HG02759 (cell line): Measurements from ENCODE around the gene TMEFF2.
A peak's percentile ranks its signal among the peaks of the same experiment; 100 is the strongest.

Experiments
- ATAC-seq: cut with Tn5 transposase; IDR thresholded peaks from one replicate; pipeline ENCODE4 v1.9.1; 2021; ENCODE audit warnings: mild to moderate bottlenecking, moderate library complexity; ENCODE audit not compliant: unreplicated experiment

Gene TMEFF2, protein sequence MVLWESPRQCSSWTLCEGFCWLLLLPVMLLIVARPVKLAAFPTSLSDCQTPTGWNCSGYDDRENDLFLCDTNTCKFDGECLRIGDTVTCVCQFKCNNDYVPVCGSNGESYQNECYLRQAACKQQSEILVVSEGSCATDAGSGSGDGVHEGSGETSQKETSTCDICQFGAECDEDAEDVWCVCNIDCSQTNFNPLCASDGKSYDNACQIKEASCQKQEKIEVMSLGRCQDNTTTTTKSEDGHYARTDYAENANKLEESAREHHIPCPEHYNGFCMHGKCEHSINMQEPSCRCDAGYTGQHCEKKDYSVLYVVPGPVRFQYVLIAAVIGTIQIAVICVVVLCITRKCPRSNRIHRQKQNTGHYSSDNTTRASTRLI

DNA sequence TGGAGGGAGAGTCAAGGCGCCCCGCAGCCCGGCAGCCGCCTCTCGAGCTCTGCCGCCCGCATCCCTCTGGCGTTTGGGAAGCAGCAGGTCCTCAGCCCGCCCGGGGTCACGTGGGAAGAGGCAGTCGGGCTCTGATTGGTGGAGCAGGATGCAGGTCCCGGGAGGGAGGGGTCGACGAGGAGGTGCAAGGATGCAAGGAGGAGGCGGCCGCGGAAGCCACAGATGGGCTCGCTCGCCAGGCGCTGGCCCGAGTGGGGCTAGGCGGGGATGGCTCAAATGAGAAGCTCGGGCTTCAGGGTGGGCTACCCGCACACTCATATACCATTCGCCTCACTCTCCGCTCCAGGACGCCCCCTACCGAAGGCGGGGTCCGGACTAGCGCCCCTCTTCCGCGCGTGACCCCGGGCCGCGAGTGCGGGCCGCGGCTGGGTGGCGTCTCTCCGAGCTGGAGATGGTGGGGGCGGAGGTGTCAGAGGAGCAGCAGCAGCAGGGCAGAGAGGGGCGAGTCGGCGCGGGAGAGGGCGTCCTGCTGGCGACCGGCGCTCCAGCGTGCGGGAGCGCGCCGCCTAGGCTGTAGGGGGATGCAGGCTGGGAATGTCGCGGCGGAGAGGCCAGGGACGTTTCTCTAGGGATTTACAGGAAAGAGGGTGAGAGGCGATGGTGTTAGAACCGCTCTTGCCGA lies at the start of gene TMEFF2:
TMEFF2 (minus strand) TSS at position 68 of the 682 bp plus-strand sequence. CDS start 409 bp downstream, outside the sequence.
- peak; percentile 76 for ATAC-seq

DNA sequence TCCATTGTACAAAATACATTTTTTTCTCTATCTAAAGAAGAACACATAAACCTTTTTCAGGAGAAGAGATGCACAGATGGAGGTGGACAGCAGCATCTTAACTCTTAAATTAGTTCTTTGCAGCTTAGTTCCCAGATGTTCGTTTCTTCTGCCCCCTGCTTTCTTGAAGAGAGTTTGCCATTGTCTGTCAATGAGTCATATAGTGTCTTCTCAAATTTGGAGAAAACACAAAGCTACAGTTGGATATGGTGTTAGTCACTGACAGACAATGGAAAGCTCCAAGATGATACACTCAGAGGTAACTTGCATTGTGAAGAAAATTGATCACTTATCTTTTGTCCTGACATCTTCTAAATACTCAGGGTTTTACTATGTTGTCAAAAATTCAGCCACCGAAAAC lies 48.8 kb upstream of the TMEFF2 start:
- no peak for ATAC-seq

DNA sequence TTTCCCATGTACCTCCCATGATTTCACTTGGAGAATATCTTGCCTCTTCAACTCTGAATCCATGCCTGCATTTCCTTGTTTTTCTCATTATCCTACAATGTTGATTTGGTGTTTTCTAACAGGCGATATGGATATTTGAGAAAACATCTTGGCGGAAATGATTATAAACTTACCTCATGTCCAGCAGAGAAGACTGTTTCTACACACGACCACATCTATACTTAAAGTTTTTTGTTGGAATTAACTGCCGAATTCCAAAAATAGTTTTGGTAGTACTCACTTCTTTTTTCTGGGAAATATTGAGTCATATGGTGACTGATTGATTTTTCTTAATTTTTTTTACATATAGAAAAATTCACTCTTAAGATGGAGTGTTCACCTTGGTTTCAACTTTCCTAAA lies 41.4 kb upstream of the TMEFF2 start:
- ATAC-seq = no peak

DNA sequence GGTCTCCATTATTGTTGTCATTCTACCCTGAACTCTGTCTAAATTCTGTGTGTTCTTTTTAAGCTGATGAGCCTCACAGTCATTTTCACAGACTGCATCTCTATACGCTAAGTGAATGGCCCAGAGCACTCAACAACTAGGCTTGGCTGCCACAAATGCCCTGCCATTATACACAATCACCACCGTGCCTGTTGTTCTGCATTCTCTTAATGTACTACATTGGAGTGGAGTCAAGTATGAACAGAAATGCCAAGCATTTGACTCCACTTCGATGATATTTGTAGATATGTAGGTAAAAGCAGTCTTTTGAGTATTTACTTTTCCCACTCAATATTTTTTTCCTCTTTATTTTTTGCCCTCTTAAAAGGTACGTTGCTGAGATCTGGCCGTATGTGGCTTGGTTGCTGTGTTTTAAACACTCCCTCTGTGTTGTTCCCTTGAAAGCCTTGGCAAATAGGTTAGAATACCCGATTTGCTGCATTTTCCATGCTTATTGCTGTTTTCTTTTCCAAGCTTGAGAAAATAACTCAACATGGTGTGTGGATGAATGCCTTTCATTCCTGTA lies 36.2 kb upstream of the TMEFF2 start:
- no peak for ATAC-seq

DNA sequence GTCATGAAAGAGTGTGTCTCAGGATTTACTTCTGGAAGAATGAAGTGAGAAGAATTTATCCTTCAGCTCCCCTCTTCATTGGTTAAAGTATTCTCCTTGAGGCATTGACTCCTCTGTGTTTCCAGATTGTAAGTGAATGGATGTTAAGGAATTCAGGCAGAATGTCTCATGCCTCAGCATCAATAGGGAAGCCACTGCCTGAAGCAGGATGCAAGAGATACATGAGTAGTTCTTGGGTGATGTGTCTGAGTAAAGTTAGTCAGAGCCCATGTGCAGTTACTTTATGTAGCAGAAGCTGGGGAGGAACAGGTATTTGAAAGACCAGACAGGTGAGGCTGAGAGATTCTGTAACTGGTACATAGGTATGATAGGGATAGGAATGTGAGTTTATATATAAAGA lies 34.0 kb upstream of the TMEFF2 start:
- no peak for ATAC-seq

DNA sequence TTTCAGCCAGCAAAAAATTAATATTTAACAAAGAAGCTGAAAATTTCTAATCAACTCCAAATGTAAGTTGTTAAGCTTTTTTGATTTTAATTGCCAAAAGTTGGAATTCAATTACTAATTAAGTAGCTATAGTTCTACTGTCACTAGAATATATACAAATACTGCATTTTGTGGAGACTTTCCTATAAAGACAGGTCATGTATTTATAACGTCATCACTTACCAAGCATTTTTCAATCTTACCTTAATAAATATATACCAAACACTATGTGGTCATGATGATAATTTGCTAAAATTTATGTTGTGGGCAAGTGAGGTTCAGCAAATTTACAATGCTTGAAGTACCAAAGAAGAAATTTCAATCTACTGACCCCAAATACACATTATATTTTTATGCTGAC lies 24.2 kb upstream of the TMEFF2 start:
- no peak for ATAC-seq

DNA sequence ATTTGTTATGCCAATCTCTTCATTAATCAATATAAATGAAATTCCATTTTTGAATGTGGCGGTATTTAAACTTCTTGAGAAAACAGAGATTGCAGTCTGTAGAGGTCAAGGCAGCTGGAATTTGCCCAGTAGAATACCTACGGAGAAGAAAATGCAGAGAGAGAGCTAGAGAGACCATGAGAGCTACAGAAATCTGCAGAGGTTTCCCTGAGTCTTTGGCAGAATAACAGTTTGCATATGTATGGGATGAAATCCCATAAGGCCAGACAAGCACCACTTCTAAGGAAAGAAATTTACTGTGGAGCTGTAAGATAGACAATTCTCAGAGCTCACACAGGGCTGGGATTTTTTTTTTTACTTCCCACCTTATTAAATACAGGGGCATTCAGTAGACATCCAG lies 23.6 kb upstream of the TMEFF2 start:
- no peak for ATAC-seq

DNA sequence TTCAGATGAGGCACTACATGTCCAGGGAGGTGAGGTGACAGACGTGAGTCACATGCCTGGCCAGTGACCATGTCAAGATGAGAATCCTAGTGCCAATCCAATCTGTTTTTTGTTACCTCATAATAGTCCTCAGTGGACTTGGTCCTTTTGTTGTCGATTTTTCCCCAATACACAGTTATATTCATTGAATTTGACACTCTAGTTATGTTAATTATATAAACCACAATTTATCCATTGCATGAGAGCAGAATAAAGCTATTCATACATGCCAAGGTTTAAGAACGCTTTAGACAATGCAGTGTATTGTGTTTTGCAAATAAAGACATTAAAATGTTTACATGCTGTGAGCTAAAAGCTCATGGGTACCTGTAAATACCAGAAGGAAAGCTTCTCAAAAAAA lies 21.6 kb upstream of the TMEFF2 start:
- ATAC-seq = no peak

DNA sequence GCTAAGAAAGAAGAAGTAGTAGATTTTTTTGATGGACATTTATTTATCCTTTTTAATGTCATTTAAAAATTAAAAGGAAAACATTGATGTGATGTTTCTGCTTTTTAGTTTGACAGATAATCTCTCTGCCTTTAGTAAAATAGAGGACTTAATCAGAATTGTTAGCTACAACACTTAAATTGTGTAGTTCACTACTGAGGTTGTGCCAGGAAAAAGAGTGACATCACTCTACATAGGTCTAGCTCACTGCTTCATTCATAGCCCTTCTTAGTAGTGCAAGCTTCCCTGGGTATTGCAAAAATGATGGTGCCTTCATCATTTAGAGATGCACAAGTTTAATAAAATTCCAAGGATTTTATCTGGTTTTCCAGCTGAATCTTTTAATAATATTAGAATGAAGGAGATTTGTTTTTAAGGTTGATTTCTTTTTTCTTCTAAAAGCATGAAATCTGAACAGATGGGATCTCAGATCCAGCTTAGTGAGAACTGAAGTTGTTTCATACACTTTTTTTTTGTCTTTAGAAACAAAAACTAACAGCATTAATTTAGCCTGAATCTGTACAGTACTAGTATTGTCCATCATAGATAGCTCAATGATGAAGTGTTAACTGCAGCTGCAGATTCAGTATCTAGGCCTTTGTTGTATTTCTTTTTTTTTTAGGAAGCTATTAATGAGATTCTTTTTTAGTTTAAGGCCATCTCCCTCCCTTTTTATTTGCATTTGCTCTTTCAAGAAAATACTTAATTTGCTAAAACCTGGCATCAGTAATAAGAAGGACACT lies 20.6 kb upstream of the TMEFF2 start:
- no peak for ATAC-seq

DNA sequence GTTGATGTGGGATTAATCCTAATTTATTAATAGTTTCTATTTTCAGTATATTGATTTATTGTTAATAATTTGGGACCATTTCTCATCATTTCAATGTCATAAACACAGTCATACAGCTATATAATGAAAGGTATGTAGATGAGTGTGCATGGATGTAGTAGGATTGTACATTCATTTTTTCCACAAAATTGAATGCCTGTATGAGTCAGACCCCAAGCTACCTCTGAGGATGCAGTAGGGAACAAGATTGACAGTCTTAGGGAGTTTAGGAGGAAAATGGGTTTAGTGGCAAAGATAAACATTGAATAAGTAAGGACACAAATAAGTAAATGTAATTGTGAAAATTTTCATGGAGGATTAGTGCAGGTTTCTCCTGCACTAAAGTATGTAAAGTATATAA lies 14.1 kb upstream of the TMEFF2 start:
- ATAC-seq = no peak

DNA sequence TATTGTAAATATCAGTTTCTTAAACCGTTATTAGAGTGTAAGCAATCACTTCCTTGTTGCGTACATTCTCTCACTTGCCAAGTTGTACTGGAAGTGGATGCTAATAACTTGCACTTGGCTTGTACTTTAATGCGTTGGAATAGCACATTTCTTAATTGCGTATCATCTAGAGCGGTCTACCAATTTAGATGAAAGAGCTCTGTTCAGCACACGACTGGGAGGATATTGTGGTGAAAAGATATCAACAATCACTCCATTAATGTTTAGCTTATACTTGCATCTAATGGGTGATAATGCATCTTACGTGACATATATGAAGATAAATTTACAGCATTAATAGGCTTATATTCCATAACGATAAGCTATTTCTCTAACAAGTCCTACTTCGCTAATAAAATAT lies 11.7 kb upstream of the TMEFF2 start:
- no peak for ATAC-seq

DNA sequence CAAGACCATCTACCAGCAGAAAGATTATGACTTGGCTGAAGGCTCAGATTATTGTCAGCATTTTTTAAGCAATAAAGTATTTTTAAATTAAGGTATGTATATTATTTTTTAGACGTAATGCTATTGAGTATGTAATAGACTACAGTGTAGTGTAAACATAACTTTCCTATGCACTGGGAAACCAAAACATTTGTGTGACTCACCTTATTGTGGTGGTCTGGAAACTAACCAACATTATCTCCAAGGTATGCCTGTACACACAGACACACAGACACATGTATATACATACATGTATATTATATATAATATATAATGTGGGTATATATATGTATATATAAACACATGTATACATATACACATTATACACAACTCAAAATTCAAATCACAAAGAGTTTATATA lies 9.1 kb upstream of the TMEFF2 start:
- no peak for ATAC-seq

DNA sequence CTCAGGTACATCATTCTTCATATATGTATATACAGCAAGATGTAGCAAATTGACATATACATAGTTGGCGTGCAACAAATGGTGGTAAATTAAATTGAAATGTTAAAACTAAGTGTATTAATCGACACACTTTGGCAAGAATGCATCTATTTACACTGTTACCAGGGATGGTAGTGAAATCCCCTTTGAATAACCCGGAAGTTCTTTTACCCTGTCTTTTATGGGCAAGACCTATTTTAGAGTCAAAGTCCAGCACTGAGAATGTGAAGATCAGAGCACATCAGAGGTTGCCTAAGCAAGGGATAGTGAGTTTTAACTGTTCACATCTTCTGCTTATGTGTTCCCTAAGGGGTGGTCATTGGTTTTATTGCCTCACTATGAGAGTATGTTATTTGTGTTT lies 7.6 kb upstream of the TMEFF2 start:
- ATAC-seq = no peak

DNA sequence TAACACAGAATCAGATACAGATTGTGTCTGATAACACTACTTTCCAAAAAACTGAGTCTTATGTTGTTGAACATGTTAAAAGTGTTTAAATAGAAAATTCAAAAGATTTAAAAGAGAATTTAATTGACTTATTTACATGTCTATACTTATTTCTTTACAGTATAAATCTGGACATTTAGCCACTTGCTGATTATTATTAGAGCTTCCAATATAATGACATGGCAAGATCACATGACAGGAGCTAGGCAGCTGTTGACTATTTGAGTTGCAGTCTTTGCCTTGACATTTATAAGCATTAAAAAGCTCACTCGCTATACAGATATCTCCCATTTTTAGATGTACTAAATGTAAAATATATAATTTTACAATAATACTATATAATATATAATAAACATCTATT lies 6.4 kb upstream of the TMEFF2 start:
- ATAC-seq = no peak

DNA sequence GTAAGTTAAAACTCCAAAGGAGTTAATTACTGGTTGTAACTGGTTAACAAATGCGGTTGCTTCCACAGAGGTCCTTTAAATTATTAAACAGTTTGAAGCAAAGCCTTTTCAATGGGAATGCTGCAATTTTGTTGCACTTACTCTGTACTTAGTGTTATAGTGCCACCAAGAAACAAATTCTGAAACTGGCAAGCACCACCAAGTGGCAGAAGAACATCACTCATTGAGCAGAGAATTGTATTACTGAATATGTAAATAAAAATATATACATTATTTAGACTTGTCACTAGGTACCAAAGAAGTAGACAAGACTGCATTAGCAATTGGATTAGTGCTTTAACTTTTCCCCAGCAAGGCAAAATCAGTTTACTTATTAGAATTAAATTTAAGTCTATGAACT lies 2.6 kb upstream of the TMEFF2 start:
- ATAC-seq = no peak

DNA sequence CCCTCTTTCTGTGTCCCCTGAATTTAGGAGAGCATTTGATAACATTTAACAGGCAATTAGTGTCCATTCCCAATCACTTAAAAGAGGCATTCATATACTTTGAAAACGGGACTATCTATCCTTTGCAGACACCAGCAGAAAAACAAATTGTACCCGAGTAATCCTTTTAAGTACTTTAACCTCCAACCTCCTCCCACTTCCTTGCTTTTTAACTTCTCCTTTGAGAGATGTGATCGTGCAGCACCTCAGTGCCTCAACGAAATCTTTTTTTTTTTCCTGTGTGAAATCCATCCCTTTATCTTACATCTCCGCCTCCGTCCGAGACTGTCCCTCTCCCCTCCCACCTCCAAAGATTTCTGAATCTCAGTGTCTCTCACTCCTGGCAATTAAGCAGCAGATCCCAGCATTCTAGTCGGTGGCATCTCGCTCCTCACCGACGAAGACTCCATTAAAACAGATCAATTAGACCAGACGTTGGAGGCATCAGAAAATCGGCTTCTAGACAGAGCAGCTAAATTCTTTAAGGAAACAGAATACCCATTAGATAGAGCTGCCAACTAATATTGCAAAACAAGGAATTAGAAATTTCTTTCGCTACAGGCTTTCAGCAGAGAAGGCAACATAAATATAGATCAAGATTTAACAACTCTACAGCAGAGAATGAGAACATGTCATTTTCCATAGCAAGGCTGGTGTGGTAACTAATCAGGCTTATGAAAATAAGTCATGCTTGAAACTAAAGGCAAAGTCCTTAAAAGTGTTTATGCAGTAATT lies 1.9 kb upstream of the TMEFF2 start:
- no peak for ATAC-seq

DNA sequence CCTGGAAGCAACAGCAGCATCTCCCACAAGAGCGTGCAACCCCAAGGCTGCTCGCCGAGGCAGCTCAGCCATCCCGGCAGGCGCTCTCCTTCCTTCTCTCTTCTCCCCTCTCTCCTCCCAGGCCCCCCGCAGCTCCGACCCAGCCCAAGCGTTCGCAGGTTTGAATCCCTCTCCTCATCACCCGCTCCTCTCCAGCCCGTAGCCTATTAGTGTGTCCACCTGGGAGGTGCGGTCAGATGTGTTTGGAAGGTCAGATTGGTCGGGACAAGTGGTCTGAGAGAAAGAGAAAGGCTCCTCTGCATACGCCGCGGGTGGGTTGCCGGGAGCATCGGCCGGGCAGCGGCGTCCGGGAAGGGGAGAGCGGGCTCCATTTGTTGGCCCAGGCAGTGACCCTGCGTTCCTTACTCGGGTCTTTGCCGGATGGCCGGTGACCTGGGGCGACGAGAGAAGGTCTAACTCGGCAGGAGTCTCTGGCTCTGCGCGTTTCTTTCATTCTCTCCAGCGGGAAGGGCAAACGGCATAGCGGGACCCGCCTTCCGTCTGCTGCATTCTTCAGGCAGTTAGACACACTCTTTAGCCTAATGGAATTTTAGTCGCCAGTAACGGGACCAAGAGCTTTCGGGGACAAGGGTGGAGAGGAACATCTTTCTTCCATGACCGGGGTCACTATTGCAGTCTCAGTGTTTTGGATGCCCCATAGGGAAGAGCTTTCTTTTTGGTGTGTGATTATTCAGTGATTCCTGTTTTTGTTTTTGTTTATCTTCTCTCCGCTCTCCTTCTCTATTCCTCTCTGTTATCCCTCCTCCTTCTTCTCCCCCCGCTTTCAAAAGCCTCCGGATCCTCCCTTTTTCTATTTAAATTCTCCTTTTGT lies 1.1 kb upstream of the TMEFF2 start:
- ATAC-seq = peak; percentile 24

DNA sequence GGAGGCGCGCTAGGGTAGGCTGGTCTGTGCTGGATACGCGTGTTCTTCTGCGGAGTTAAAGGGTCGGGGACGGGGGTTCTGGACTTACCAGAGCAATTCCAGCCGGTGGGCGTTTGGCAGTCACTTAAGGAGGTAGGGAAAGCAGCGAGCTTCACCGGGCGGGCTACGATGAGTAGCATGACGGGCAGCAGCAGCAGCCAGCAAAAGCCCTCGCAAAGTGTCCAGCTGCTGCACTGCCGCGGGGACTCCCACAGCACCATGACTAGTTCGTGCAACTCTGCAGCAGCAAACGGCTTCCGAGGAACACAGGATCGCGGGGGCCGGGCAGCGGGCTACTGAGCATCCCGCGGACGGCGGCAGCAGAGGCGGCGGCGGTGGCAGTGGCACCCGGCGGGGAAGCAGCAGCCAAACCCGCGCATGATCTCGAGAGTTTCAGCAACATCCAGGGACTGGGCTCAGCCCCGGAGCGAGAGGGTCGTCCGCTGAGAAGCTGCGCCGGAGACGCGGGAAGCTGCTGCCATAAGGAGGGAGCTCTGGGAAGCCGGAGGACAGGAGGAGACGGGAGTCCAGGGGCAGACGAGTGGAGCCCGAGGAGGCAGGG lies 368 bp downstream of the TMEFF2 start:
- peak; percentile 25 for ATAC-seq

DNA sequence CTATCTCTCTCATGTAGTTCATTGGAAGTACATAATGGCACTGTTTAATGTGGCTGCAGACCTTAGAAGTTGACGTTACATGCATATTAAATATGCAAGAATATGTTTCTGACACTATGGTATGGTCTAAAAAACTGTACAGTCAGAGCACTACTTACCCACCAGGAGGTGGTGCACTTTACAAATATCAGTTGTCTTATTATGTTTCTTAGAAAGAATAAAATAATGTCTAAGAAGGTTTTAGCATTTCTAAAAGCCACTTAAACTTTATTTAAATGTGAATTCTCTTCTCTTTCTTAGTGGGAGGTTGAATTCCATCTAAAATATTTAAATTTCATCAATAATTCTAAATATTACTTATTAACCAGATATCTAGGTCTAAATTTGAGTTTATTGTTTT lies 4.3 kb downstream of the TMEFF2 start:
- ATAC-seq = no peak
